Measurements from ENCODE around the gene NAT8L.

Gene NAT8L

DNA sequence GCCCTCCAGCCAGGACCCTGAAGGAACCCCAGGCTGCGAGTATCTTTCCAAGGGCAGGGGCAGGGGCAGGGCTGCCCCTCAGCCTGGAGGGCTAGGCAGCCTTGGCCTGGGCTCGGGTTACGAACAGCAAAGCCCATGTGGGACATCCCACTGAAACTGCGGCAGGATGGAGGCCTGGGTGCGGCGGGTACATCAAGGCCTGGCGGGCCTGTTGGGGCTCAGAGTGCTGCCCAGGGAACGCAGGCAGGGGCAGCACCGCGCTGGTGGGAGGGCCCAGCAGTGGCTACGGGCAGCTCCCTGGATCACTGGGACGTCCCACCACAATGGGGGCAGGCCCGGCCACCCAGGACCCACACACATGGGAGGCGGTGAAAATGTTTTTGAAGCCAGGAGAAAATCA is 10.9 kb downstream of the NAT8L start:
- Mint-ChIP-seq H3K4me1 (peaks cover 10% of the 10 kb centered on the region), H3K27ac (no peak overlapping the region), H3K27me3 (ENCODE audit: low read depth) (peaks cover 5% of the 10 kb centered on the region), H3K4me3 (no peak overlapping the region), H3K9me3 (no peaks in the 10 kb centered on the region), H3K36me3 (ENCODE audit: low read depth) (no peaks in the 10 kb centered on the region)
- TF ChIP-seq, protein P1, sequence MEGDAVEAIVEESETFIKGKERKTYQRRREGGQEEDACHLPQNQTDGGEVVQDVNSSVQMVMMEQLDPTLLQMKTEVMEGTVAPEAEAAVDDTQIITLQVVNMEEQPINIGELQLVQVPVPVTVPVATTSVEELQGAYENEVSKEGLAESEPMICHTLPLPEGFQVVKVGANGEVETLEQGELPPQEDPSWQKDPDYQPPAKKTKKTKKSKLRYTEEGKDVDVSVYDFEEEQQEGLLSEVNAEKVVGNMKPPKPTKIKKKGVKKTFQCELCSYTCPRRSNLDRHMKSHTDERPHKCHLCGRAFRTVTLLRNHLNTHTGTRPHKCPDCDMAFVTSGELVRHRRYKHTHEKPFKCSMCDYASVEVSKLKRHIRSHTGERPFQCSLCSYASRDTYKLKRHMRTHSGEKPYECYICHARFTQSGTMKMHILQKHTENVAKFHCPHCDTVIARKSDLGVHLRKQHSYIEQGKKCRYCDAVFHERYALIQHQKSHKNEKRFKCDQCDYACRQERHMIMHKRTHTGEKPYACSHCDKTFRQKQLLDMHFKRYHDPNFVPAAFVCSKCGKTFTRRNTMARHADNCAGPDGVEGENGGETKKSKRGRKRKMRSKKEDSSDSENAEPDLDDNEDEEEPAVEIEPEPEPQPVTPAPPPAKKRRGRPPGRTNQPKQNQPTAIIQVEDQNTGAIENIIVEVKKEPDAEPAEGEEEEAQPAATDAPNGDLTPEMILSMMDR (IDR thresholded peaks at IDR 0.05; ENCODE audit: unreplicated experiment in 3 of 3) = no peak

DNA sequence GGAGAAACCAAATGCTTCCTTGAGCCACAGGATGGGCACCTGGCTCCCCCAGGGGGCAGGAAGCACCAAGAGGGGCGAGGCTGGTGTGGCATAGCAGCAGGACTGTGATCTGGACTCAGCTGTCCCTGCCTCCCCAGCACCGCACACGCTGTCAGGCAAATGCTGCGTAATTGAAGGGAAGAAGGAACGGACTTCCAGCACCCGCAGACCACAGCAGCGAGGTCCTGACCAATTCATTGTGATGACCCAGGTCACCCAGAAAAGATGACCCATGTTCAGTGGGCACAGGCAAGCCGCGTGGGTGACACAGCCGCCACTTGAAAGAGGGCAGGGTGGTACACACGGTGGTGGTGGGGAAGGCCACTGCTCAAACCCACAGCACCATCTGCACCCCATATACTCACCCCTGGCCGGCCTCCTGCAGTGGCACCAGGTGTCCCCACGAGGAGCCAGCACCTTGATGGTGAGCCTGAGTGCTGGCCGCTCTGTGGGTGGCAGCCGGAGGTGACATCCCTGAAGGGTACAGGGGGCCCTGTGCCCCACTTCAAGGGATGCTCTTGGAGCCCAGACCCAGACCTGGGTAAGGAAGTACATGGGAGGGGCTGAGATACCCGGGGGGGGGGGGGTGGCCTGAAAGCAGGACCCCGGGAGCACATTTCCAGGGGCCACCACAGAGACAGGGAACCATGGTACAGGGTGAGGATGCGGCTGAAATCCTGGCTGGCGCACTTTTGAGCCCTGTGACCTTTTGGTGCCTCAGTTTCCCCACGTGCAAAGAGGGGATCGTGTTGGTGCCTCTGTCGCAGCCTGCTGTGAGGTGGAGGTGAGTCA is 11.5 kb downstream of the NAT8L start:
- peaks cover 10% of the 10 kb centered on the region for H3K4me1 Mint-ChIP-seq
- peak overlapping the region in 1 of 3 experiments; percentile 90 for H3K27ac Mint-ChIP-seq
- no peak overlapping the region for H3K4me3 Mint-ChIP-seq
- no peaks in the 10 kb centered on the region for H3K9me3 Mint-ChIP-seq
- H3K36me3 Mint-ChIP-seq (ENCODE audit: low read depth) = no peaks in the 10 kb centered on the region
- TF ChIP-seq, protein P1 (IDR thresholded peaks at IDR 0.05; ENCODE audit: unreplicated experiment in 3 of 3) = no peak
- peaks cover 5% of the 10 kb centered on the region for H3K27me3 Mint-ChIP-seq (ENCODE audit: low read depth)

DNA sequence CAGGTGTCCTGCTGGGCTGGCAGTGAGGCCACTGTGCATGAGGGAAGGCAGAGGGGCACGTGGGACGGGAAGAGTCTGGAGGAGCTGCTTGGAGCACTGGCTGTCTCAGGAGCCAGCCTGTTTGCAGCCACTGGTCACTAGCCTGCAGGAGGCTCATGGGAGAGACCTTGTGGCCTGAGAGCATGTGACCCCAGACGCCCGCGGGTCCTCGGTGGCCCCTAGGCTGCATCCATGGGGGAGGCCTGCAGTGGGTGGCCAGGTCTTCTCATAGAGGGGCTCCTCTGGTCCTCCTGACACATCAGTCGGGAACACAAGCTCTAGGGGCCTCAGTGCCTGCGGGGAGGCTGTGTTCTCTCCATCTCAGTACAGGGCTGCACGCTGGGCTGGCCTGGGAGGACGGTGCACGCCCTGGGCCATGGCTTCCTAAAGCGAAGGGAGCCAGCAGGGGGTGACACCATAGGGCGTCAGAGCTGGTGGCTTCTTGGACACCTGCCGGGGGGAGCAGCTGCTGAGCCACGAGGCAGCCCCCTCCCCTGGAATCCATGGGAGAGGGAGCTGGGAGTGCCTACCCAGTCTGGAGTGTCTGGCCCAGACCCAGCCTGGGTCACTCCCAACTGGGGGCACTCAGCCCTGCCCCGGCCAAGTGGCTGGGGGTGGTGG is 12.3 kb downstream of the NAT8L start:
- Mint-ChIP-seq H3K9me3 (no peaks in the 10 kb centered on the region), H3K27ac (peak overlapping the region in 1 of 3 experiments; percentile 90), H3K36me3 (ENCODE audit: low read depth) (no peaks in the 10 kb centered on the region), H3K27me3 (ENCODE audit: low read depth) (peaks cover 5% of the 10 kb centered on the region), H3K4me3 (no peak overlapping the region), H3K4me1 (peaks cover 10% of the 10 kb centered on the region)
- TF ChIP-seq, protein P1 (IDR thresholded peaks at IDR 0.05; ENCODE audit: unreplicated experiment in 3 of 3) = no peak

DNA sequence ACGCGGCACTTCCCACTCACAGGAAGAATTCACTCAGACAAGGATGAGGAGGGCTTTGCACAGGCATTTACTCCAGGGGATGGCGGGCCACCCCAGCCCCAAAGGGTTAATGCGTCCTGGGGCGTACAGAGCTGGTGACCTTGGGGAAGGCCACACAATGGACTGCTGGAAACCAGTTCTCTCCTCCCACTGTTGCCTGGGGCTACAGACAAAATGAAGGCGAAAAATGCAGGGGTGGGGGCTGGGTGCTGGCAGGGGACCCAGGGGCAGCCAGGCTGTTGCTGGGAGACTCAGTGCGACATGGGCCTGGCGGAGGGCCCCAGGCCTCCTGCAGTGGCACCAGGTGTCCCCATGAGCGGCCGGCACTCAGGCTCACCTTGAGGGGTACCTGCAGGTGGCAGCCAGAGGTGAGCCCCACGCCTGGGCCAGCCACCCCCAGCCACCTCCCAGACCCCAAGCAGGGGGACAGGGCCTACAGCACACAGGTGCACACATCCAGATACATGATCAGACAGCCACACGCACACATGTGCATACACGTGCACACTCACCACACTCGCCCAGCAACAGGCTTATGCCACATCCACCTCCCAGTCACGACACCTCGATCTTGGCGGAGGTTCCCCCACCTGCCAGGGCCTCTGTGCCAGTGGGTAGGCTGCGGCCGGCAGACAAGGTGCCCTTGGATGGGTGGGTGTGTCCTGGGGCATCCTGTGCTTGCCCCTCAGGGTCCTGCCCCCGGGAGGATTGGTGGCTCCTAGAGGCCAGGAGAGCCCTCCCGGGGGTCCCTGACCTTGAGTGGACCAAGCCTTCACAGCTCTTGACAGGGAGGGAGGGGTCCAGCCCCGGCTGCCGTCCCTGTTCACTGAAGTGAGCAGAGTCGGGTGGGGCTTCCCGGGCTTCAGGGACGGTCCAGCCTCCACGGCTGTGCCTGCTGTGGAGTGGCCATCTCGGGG is 13.1 kb downstream of the NAT8L start:
- Mint-ChIP-seq H3K9me3 (no peaks in the 10 kb centered on the region), H3K27ac (peak overlapping the region in 1 of 3 experiments; percentile 90), H3K36me3 (ENCODE audit: low read depth) (no peaks in the 10 kb centered on the region), H3K4me3 (no peak overlapping the region), H3K27me3 (ENCODE audit: low read depth) (peaks cover 5% of the 10 kb centered on the region), H3K4me1 (peaks cover 10% of the 10 kb centered on the region)
- TF ChIP-seq, protein P1 (IDR thresholded peaks at IDR 0.05; ENCODE audit: unreplicated experiment in 3 of 3) = no peak

DNA sequence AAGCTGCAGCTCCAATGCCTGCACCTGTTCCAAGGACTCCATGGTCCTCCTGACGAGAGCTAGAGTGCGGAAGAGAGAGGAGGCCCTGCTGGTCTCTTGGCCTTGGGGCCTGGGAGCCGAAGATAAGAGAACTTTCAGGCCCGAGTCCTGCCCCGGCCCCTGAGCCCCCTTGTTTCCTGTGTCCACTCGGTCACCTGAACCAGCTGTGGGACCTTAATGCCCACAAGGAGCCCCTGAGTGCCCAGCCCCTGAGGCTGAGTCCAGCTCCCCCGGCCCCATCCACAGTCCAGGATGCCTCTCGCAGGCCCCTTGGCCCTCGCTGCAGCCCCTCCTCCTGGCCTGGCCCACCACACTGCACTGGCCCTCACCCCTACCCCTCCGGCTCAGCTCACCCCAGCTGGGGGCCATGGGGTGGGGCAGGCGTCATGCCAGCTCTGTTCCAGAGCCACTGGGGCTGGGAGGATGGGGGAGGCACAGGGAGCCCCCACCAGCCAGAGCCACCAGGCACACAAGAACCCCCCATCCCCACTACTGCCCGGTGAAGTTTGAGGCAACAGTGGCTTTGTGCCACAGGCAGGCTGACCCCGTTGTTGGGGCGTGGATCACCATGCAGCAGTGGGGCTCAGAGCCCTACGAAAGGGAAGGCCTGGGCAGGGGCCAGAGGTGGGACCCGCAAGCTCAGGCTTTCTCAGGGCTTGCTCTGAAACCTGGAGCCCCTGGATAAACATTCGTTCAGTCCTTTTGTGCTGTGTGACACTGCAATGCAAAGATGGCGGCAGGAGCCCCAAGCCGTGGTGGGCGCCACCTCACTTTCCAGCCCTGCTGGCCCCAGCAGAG is 14.1 kb downstream of the NAT8L start:
- peak overlapping the region in 1 of 3 experiments; percentile 46 for H3K27ac Mint-ChIP-seq
- H3K9me3 Mint-ChIP-seq = no peaks in the 10 kb centered on the region
- peaks cover 3% of the 10 kb centered on the region for H3K27me3 Mint-ChIP-seq (ENCODE audit: low read depth)
- H3K4me3 Mint-ChIP-seq = no peak overlapping the region
- H3K36me3 Mint-ChIP-seq (ENCODE audit: low read depth) = no peaks in the 10 kb centered on the region
- H3K4me1 Mint-ChIP-seq = peaks cover 8% of the 10 kb centered on the region
- TF ChIP-seq, protein P1 (IDR thresholded peaks at IDR 0.05; ENCODE audit: unreplicated experiment in 3 of 3) = no peak
